SK-N-MC (cell line): Measurements from ENCODE around the gene ZBTB25.

Experiments
- DNase-seq: peaks from one replicate; pipeline ENCODE4 v3.0.0-alpha.2; 2011; ENCODE audit warnings: low read depth, low spot score
- H3K27ac ChIP-seq: fragments of 200-600 bp; sonication (generic); 2 replicates; pipeline ENCODE4 v1.5.1; 2016; ENCODE audit warnings: mixed run types
- H3K36me3 ChIP-seq: fragments of 200-600 bp; sonication (generic); 2 replicates; pipeline ENCODE4 v1.6.1; 2017; ENCODE audit warnings: antibody characterized with exemption, low read length, mixed read lengths; ENCODE audit not compliant: insufficient read depth
- H3K4me3 ChIP-seq: fragments of 200-600 bp; sonication (generic); 2 replicates; pipeline ENCODE4 v1.5.1; 2016
- H3K9ac ChIP-seq: fragments of 200-600 bp; sonication (generic); 2 replicates; pipeline ENCODE4 v1.8.0; 2017; ENCODE audit warnings: mixed run types, mixed read lengths; ENCODE audit not compliant: insufficient read length
- H3K9me3 ChIP-seq: fragments of 200-600 bp; sonication (generic); 2 replicates; pipeline ENCODE4 v1.6.1; 2017; ENCODE audit warnings: low read depth, mild to moderate bottlenecking, antibody characterized with exemption, low read length, moderate library complexity, mixed read lengths
- EZH2 ChIP-seq: fragments of 200-600 bp; sonication (generic); IDR thresholded peaks from one replicate; pipeline ENCODE4 v1.6.1; 2017; ENCODE audit warnings: antibody characterized with exemption
- FOXP2 ChIP-seq: optimal IDR thresholded peaks from 2 replicates; pipeline ENCODE3; 2011; ENCODE audit warnings: mild to moderate bottlenecking, moderate library complexity; ENCODE audit not compliant: insufficient read depth; ENCODE audit errors: extremely low read length, control extremely low read depth
- POLR2AphosphoS5 ChIP-seq: IDR thresholded peaks from 2 replicates; pipeline ENCODE4 v1.6.1; 2012; ENCODE audit warnings: mild to moderate bottlenecking, low read depth, low read length, borderline replicate concordance

ZBTB25 gene

GRCh38 chr14:64503434-64504309 is at the start of gene ZBTB25:
ZBTB25 (minus strand) TSS chr14:64503838; CDS start chr14:64490533, 13,305 bp downstream.
- H3K9ac ChIP-seq = peak within 1 kb of the TSS; percentile 99
- H3K27ac ChIP-seq = peak within 1 kb of the TSS; percentile 98
- peak within 1 kb of the TSS; percentile 90 for H3K4me3 ChIP-seq
- H3K36me3 ChIP-seq = peaks cover 3% of the 10 kb centered on the region; the same call in 1 of the 2 replicates
- no peak for DNase-seq
- no peaks in the 10 kb centered on the region for H3K9me3 ChIP-seq
- TF ChIP-seq EZH2 (no peak), POLR2AphosphoS5 (peak; percentile 70), FOXP2 (peak; percentile 38)

- no peak for TF ChIP-seq POLR2AphosphoS5
- no peak for TF ChIP-seq FOXP2
- no peak for TF ChIP-seq EZH2
- Histone ChIP-seq H3K27ac (no peak overlapping the region), H3K36me3 (no peaks in the 10 kb centered on the region), H3K4me3 (no peak overlapping the region), H3K9ac (no peak overlapping the region), H3K9me3 (no peaks in the 10 kb centered on the region)
- no peak for DNase-seq
Measured at GRCh38 chr14:64550621-64551333, 47.1 kb upstream of the ZBTB25 start.

- TF ChIP-seq POLR2AphosphoS5 = no peak
- no peak for TF ChIP-seq EZH2
- no peak for TF ChIP-seq FOXP2
- DNase-seq = no peak
- H3K36me3 ChIP-seq = no peaks in the 10 kb centered on the region
- H3K27ac ChIP-seq = no peak within 1 kb of the TSS
- H3K9ac ChIP-seq = no peak within 1 kb of the TSS
- H3K4me3 ChIP-seq = no peak within 1 kb of the TSS
- no peaks in the 10 kb centered on the region for H3K9me3 ChIP-seq
Measured at GRCh38 chr14:64549791-64550620, 46.4 kb upstream of the ZBTB25 start, which contains the start of gene PPP1R36. PPP1R36 (plus strand) TSS chr14:64549961; CDS start chr14:64549998, 37 bp downstream.

GRCh38 chr14:64549016-64549415 is 45.4 kb upstream of the ZBTB25 start:
- Histone ChIP-seq H3K27ac (no peak overlapping the region), H3K9ac (no peak overlapping the region), H3K4me3 (no peak overlapping the region), H3K9me3 (no peaks in the 10 kb centered on the region), H3K36me3 (no peaks in the 10 kb centered on the region)
- no peak for TF ChIP-seq EZH2
- TF ChIP-seq POLR2AphosphoS5 = no peak
- TF ChIP-seq FOXP2 = no peak
- DNase-seq = no peak

- Histone ChIP-seq H3K9me3 (no peaks in the 10 kb centered on the region), H3K9ac (no peak overlapping the region), H3K27ac (no peak overlapping the region), H3K36me3 (no peaks in the 10 kb centered on the region), H3K4me3 (no peak overlapping the region)
- DNase-seq = no peak
- TF ChIP-seq POLR2AphosphoS5 (no peak), EZH2 (no peak)
Measured at GRCh38 chr14:64544607-64545312, 41.1 kb upstream of the ZBTB25 start.

GRCh38 chr14:64542836-64543201 is 39.2 kb upstream of the ZBTB25 start:
- H3K4me3 ChIP-seq = no peak overlapping the region

GRCh38 chr14:64541972-64542835 is 38.6 kb upstream of the ZBTB25 start:
- no peak for DNase-seq

More at GRCh38 chr14:64542836-64543201, 39.2 kb upstream of the ZBTB25 start:
- no peaks in the 10 kb centered on the region for H3K36me3 ChIP-seq
- H3K27ac ChIP-seq = no peak overlapping the region
- H3K9ac ChIP-seq = no peak overlapping the region
- TF ChIP-seq POLR2AphosphoS5 = no peak
- no peak for TF ChIP-seq FOXP2
- TF ChIP-seq EZH2 = no peak
- no peak for DNase-seq
- no peaks in the 10 kb centered on the region for H3K9me3 ChIP-seq

More at GRCh38 chr14:64541972-64542835, 38.6 kb upstream of the ZBTB25 start:
- no peak overlapping the region for H3K4me3 ChIP-seq
- H3K9me3 ChIP-seq = no peaks in the 10 kb centered on the region
- no peak overlapping the region for H3K27ac ChIP-seq
- H3K9ac ChIP-seq = no peak overlapping the region
- no peak for TF ChIP-seq POLR2AphosphoS5
- TF ChIP-seq FOXP2 = no peak
- TF ChIP-seq EZH2 = no peak
- no peaks in the 10 kb centered on the region for H3K36me3 ChIP-seq
